IPS DF 4.7 (cell line): ENCODE measurements around the gene ME2.
"Not testable (repeated sequence)": the region's sequence is repeated elsewhere in the genome, so short reads cannot be mapped to it uniquely, and the experiment has no call there.

Experiments
- DNase-seq: peaks from one replicate; pipeline ENCODE4 v3.0.0-alpha.2; 2013; ENCODE audit warnings: low spot score; ENCODE audit errors: extremely low read depth

ME2 gene

GRCh38 chr18:50973367-50974126 is 94.6 kb downstream of the ME2 start:
- DNase-seq: no peak

GRCh38 chr18:50977037-50977760 is 98.3 kb downstream of the ME2 start:
- no peak for DNase-seq

- no peak for DNase-seq
Measured at GRCh38 chr18:50981381-50981780, 102.5 kb downstream of the ME2 start.

DNA sequence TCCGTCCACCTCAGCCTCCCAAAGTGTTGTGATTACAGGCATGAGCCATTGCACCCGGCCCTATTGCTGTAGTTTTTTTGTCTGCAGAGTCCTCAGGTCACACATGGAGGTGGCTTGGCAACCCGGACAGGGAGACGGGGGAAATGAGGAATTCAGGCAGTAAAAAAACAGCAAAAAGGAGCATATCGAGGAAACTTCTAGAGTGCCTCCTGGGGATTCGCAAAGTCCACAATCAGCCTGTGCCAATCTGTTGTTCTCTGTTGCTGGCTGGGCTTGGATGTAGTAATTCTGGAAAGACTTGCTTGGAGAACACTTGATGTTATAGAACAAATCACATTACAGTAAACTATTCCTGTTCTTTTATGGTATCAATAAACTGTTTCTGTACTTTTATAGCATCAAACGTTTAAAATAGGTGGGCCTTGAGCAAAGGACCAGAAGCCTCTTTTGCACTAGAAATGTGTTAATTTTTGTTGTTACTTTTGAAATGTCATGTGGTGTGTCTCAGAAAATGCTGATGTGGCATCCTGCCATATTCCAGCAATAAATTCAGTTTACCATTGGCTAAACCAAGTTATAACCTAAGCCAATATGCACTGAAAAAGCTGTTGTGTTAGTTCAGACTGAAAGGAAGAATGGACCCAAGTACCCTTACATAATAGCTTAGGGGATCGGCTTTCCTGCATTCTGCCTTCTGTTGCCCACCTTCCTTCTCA is 103.3 kb downstream of the ME2 start:
- no peak for DNase-seq

DNA sequence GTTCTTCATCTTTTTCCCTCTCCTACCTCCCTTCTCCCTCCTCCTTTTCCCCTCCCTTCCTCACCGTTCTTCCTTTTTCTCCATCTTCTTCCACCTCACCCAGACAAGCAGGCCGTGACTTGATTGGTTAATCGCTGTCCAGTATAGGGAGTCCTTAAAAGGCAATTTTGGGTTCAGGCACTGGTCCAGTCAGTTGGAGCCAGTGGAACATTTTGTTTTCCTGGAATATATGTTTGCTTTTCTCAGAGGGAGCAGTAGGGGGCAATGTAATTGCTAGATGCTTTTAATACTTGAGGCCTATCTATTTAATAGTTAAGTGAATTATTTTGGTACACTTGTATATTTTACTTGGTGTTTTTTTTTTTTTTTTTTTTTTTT is 103.9 kb downstream of the ME2 start:
- no peak for DNase-seq

DNA sequence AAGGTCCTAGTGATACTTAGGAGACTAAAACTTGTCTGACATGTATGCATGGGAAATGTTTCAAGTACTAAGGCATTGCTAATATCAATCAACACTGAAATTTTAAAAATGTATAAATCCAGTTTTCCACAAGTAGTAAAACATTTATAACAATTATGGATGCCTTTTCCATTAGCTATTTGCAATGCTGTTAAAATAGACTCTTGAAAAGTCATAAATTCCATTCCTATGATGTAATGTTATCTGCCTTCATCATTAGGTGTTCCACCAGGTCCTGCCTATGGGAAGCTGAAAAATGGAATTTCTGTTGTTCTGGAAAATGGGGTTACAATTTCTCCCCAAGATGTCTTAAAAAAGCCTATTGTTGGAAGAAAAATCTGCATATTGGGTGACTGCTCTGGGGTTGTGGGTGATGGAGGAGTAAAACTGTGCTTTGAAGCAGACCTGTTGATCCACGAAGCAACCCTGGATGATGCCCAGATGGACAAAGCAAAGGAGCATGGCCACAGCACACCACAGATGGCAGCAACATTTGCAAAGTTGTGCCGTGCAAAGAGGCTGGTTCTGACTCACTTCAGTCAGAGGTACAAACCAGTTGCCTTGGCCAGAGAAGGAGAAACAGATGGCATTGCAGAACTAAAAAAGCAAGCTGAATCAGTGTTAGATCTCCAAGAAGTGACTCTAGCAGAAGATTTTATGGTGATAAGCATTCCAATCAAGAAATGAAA is 107.6 kb downstream of the ME2 start:
- no peak for DNase-seq

DNA sequence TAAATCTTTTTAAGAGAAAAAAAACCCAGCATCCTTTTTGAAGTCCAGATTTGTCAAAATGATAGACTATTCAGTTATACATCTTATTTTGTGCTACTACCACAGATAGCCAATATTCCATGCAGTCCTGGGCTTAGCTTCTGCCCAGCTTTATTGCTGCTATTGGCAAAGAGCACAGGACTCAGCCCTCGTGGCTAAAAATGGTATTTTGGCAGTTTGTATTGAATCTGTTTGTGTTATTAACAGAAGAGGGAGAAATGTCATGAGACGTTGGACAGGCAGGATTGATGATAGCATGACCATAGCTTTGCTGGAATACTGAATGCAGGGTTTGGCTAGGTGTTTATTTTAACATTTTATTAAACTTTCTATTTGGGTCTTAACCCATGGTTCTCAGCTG is 108.3 kb downstream of the ME2 start:
- no peak for DNase-seq

GRCh38 chr18:50989711-50990110 is 110.8 kb downstream of the ME2 start:
- DNase-seq: no peak

DNA sequence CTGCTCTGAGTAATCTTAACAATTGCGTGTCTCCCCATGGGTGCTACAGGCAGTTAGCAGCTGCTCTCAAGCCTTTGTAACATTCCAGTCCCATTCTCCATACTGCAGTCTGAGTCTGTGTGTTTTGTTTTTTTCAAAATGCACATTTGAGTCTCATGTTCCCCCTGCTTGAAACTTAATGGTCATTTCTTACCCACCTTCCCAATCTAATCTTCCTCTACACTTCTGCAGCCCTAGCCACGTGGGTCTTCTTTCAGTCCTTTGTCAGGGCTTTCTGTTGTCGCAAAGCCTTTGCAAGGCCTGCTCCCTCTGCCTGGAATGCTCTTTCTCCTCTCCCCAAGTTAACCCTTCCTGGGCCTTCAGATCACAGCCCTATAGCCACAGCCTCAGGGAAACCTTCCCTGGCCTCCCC is 113.4 kb downstream of the ME2 start:
- peak; percentile 53 for DNase-seq

GRCh38 chr18:50994031-50994430 is 115.1 kb downstream of the ME2 start:
- DNase-seq: no peak

DNA sequence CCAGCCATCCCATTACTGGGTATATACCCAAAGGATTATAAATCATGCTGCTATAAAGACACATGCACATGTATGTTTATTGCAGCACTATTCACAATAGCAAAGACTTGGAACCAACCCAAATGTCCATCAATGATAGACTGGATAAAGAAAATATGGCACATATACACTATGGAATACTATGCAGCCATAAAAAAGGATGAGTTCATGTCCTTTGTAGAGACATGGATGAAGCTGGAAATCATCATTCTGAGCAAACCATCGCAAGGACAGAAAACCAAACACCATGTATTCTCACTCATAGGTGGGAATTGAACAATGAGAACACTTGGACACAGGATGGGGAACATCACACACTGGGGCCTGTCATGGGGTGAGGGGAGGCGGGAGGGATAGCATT is 124.3 kb downstream of the ME2 start:
- not testable (repeated sequence) for DNase-seq
